22Rv1 (cell line): ENCODE data around the gene IL6.
"Not testable (repeated sequence)": the region's sequence is repeated elsewhere in the genome, so short reads cannot be mapped to it uniquely, and the experiment has no call there.

Experiments
- ZFX ChIP-seq: fragments of 450-650 bp; IDR thresholded peaks from 2 replicates; pipeline ENCODE4 v1.6.1; 2017; ENCODE audit warnings: antibody characterized with exemption, borderline replicate concordance
- TF ChIP-seq, protein P1 (sequence below): fragments of 450-650 bp; IDR thresholded peaks from 2 replicates; pipeline ENCODE4 v1.5.1; 2017; ENCODE audit warnings: mild to moderate bottlenecking

DNA sequence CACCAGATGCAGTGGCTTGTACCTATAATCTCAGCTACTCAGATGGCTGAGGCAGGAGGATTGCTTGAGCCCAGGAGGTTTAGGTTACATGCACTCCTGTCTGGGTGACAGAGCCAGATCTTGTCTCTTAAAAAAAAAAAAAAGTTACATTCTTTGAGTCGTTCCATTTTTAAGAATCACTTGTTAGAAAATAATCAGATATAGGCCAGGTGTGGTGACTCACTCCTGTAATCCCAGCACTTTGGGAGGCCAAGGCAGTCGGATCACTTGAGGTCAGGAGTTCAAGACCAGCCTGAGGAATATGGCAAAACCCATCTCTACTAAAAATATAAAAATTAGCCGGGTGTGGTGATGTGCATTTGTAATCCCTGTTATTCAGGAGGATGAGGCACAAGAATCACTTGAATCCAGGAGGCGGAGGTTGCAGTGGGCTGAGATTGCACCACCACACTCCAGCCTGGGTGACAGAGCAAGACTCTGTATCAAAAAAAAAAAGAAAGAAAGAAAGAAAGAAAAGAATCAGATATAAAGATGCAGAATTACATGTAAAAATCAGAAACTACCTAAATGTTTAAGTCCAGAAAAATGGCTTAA, 52.8 kb downstream of the IL6 start:
- TF ChIP-seq, protein P1, sequence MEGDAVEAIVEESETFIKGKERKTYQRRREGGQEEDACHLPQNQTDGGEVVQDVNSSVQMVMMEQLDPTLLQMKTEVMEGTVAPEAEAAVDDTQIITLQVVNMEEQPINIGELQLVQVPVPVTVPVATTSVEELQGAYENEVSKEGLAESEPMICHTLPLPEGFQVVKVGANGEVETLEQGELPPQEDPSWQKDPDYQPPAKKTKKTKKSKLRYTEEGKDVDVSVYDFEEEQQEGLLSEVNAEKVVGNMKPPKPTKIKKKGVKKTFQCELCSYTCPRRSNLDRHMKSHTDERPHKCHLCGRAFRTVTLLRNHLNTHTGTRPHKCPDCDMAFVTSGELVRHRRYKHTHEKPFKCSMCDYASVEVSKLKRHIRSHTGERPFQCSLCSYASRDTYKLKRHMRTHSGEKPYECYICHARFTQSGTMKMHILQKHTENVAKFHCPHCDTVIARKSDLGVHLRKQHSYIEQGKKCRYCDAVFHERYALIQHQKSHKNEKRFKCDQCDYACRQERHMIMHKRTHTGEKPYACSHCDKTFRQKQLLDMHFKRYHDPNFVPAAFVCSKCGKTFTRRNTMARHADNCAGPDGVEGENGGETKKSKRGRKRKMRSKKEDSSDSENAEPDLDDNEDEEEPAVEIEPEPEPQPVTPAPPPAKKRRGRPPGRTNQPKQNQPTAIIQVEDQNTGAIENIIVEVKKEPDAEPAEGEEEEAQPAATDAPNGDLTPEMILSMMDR = not testable (repeated sequence)
- not testable (repeated sequence) for TF ChIP-seq ZFX
